ENCODE data around the gene SLC66A2.
"Not testable (repeated sequence)": the region's sequence is repeated elsewhere in the genome, so short reads cannot be mapped to it uniquely, and the experiment has no call there.

Gene SLC66A2

DNA sequence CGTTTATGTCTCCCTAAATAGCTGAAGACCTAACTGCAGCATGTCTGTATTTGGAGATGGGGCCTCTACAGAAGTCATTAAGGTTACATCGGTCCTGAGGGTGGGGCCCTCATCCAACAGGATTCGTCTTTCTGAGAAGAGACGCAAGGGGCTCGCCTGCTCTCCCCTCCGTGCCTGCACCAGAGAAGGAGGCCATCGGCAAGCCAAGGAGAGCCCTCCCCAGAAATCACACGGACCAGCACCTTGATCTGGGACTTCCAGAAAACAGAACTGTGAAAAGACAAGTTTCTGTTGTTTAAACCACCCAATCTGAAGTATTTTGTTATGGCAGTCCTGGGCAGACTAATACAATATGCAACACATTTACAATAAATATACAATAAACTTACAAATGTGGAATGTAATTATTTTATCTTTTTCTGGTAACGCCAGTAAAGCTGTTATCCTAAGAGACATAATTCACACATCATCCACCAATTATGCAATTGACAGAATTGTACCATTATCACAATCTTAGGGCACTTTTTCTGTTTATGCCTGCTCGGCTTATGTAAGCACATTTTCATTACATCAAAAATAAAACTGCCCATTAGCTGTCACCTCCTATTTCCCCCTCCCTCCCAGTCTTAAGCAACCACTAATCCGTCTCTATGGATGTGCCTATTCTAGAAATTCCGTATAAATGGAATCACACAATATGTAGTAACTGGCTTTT is 19.1 kb upstream of the SLC66A2 start:
- DNase-seq: no peak

- peak; percentile 48 for DNase-seq
Measured at GRCh38 chr18:79965119-79965902, 13.9 kb upstream of the SLC66A2 start.

- peak; percentile 20 for DNase-seq
Measured at GRCh38 chr18:79964330-79965118, 13.1 kb upstream of the SLC66A2 start, which contains the start of gene HSBP1L1. Gene HSBP1L1, plus strand, starts transcription at chr18:79964643. Its CDS starts 93 bp downstream, at chr18:79964736.

GRCh38 chr18:79963658-79964329 is 12.3 kb upstream of the SLC66A2 start:
- DNase-seq: no peak

- no peak for DNase-seq
Measured at GRCh38 chr18:79962835-79963657, 11.6 kb upstream of the SLC66A2 start.

DNA sequence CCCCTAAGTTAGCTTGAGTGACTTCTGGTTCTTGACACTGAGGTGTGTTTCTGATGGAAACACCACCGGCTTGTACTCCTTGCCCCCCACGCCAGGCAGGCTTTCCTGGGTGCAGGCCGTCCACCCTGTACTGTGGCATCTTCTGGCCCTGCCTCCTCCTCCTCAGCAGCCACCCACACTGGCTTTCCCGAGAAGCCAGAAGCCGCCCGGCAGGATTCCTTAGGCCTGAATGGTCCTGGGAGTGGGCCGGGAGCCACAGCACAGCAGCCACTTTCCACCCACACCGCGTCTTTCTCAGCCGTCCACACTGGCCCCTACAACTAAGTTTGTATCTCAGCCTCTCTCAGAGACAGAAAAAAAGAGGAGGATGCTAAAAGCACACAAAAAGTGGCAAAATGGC is 10.9 kb upstream of the SLC66A2 start:
- DNase-seq: no peak

DNA sequence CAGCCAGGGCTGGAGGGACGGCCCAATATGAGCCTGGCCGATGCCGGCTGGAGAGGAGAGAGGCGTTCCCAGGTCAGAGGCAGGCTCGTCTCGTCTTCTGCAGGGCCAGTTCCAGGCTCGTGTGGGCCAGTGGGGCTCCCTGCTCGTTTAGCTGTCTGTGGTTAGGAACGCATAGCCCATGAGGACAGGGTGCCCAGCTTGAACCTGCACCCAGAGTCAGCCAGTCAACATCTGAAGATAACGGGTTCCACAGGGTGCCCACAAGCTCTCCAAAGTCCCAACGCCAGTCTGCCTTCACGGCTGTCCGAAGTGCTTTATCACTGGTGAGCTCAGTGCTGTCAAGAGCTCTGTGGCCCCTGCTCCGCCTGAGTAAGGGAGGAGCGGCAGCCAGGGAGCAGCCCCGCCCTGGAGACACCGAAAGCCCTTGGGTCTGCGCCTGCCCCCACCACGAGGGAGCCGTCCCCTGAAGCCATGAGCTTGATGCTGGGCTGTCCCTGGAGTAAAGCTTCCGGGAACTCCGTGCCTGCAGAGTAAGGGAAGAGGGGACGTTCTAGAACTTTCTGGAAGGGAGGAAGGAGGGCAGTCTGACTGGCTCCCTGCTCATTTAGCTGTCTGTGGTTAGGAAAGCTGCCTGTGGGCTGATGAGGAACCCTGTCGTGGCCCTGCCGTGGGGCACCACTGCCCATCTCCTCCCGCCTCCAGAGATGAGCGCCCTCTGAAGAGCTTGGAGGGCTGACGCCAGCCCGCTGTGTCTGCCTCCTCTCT is 10.3 kb upstream of the SLC66A2 start:
- DNase-seq: no peak

- no peak for DNase-seq
Measured at GRCh38 chr18:79960921-79961526, 9.6 kb upstream of the SLC66A2 start.

GRCh38 chr18:79960161-79960801 is 8.8 kb upstream of the SLC66A2 start:
- DNase-seq: not testable (repeated sequence)

GRCh38 chr18:79958981-79959380 is 7.5 kb upstream of the SLC66A2 start:
- DNase-seq: no peak

DNA sequence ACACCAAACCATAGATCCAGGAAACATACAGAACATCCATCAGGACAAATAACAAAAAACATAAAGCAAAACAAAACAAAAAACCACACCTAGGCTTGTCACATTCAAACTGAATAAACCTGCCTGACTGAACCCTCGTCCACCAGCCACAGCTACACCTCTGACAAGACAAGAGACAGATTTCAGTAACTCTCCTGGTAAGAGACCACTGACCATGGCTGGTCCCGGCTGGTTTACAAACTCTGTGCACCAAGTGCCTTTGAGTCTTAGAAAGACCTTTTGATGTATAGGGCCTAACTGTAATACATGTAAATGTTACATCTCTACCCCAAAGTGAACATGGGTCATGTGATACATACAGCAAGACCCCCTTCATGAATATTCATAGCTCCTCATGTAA is 4.8 kb upstream of the SLC66A2 start:
- no peak for DNase-seq

- no peak for DNase-seq
Measured at GRCh38 chr18:79955302-79956075, 4.0 kb upstream of the SLC66A2 start.

DNA sequence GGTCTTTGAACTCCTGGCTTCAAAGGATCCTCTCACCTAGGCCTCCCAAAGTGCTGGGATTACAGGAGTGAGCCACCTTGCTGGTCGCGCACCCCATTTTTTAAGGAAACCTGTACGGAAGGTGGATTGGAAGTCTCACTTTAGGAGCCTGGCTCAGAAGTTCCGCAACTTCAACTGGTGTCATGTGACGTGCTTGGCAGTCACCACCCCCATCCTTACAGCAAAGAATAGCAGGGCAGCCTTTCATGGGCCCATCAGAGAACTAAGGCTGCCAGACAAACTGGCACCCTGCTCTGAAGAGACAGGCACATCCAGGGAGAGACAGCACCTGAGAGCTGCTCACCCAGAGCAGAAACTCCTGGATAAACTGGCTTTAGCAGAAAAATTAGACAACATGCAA is 3.3 kb upstream of the SLC66A2 start:
- DNase-seq: no peak

DNA sequence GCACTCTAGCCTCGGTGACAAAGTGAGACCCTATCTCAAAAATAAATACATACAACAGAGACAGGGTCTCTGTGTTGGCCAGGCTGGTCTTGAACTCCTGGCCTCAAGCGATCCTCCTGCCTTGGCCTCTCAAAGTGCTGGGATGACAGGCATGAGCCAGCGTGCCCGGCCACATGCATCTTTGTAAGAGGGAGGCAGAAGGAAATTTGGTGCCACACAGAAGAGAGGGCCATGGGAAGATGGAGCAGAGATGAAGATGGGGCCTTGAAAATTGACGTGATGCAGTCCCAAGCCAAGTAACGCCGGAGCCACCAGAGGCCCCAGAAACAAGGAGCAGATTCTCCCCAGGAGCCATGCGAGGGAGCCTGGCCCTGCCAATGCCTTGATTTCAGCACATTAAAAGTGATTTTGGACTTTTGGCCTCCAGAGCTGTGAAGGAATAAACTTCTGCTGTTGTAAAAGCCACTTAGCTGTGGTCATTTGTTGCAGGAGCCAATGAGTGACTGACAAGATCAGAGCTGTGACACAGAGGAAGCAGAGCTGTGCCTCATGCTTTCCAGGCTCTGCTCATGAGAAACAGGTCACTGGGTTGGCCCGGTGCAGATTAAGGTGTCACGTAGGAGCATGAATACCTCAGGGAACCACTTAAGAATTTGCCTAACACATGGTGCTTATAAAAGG is 2.7 kb upstream of the SLC66A2 start:
- no peak for DNase-seq

- no peak for DNase-seq
Measured at GRCh38 chr18:79952996-79953559, 1.6 kb upstream of the SLC66A2 start.

- no peak for DNase-seq
Measured at GRCh38 chr18:79952456-79952995, 1.1 kb upstream of the SLC66A2 start.

- DNase-seq: peak; percentile 14
Measured at GRCh38 chr18:79950515-79951341, 725 bp downstream of the SLC66A2 start.
